ENCODE results near the gene CLIC1.

Gene CLIC1

DNA sequence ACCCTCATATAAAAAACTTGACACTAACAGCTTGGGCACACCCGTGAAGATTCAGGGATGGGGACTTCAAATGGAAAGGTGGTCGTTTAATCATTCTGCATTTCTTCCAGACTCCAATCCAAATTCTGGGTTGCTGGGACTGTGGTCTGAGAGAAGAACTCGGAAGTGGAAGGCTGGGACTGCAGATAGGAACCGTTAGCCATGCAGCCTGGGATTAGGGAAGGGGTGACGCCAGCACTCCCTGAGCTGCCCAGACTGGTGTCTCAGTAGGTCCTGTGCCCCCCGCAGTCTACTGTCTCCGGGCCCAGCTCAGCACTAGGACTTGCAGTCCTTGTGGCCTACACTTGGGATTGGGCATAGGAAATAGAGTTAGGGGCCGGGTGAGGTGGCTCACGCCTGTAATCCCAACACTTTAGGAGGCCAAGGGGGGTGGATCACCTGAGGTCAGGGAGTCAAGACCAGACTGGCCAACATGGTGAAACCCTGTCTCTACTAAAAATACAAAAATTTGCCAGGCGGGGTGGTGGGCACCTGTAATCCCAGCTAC, 511 bp upstream of the CLIC1 start (continued):
- TF ChIP-seq ZBTB48 (tag by site-specific recombination; IDR thresholded peaks at IDR 0.05) (peak; percentile 64), ZNF624 (tag by site-specific recombination; IDR thresholded peaks at IDR 0.05) (no peak), ZNF76 (tag by site-specific recombination; IDR thresholded peaks at IDR 0.05; ENCODE audit: borderline replicate concordance, low read depth) (no peak), ZNF830 (tag by site-specific recombination; IDR thresholded peaks at IDR 0.05; ENCODE audit: low read depth) (no peak), ZNF174 (tag by site-specific recombination; IDR thresholded peaks at IDR 0.05) (no peak), ZNF404 (tag by site-specific recombination; IDR thresholded peaks at IDR 0.05) (no peak), ZNF514 (tag by site-specific recombination; IDR thresholded peaks at IDR 0.05) (no peak), MEIS1 (CRISPR knock-in tag; IDR thresholded peaks at IDR 0.05; ENCODE audit: borderline replicate concordance) (no peak), ZNF23 (tag by site-specific recombination; IDR thresholded peaks at IDR 0.05; ENCODE audit: borderline replicate concordance) (no peak), KLF8 (tag by site-specific recombination; IDR thresholded peaks at IDR 0.05) (no peak), ZNF704 (tag by site-specific recombination; IDR thresholded peaks at IDR 0.05) (no peak), ZNF350 (tag by site-specific recombination; IDR thresholded peaks at IDR 0.05) (no peak)
- TF ChIP-seq, protein P1, sequence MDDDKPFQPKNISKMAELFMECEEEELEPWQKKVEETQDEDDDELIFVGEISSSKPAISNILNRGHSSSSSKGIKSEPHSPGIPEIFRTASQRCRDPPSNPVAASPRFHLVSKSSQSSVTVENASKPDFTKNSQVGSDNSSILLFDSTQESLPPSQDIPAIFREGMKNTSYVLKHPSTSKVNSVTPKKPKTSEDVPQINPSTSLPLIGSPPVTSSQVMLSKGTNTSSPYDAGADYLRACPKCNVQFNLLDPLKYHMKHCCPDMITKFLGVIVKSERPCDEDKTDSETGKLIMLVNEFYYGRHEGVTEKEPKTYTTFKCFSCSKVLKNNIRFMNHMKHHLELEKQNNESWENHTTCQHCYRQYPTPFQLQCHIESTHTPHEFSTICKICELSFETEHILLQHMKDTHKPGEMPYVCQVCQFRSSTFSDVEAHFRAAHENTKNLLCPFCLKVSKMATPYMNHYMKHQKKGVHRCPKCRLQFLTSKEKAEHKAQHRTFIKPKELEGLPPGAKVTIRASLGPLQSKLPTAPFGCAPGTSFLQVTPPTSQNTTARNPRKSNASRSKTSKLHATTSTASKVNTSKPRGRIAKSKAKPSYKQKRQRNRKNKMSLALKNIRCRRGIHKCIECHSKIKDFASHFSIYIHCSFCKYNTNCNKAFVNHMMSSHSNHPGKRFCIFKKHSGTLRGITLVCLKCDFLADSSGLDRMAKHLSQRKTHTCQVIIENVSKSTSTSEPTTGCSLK (tag by site-specific recombination; IDR thresholded peaks at IDR 0.05), result no peak

DNA sequence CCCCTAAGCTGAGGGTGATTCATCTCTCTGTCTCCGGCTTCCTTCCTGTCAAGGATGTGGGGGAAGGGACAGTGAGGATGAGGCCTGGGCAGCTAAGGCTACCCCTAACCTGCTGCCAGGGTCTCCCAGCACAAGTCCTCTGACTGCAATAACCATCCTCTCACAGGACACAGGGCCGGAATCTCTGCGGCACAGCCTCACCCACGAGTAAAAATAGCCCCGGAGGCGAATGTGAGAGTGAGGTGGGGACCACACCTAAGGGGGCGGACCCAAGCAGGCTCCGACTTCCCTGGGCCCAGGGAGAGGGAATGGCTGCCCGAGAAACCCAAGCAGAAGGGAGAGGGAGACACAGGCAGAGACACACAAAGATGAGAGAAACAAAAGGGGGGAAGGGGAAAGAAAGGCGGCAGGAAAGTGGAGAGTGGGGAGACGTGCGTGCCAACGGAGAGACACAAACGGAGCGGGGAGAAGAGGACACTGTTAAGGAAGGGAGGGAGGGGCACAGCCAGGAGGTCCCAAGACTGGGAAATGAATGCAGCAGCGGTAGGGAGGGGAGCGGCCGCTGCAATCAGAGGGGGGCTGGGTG, 1.4 kb downstream of the CLIC1 start:
- Histone ChIP-seq H3K4me3 (ENCODE audit: low read depth, low read length) (peak overlapping the region; percentile 64), H3K27ac (ENCODE audit: extremely low read depth, low read depth, low read length) (peak overlapping the region; percentile 52), H3K36me3 (ENCODE audit: control insufficient read depth in 2 of 2, insufficient read depth in 1 of 2, low read length in 2 of 2) (peaks cover 12 to 39% of the 10 kb centered on the region in 2 experiments; a peak in 2 of 3 replicates), H3K9me3 (ENCODE audit: control insufficient read depth, insufficient read depth, low read depth, low read length) (no peaks in the 10 kb centered on the region), H3K4me1 (ENCODE audit: control insufficient read depth, insufficient read depth, low read length) (peaks cover 30% of the 10 kb centered on the region)
- POLR2A ChIA-PET, result interaction anchor here (0.7 to 6.8 kb wide), 21 partner anchors 10 to 1490 kb away, joined by 3 to 102 read pairs (median 4); partner anchors contain the start of genes ABHD16A, BAG6, C6orf47 and GPANK1
- CTCF ChIA-PET, result interaction anchor here (0.7 to 2.7 kb wide), 5 partner anchors 35 to 129 kb away, joined by 3 to 24 read pairs (median 7); partner anchors contain the start of gene LSM2
- TF ChIP-seq WT1 (tag by site-specific recombination; IDR thresholded peaks at IDR 0.05) (no peak; the same call in 1 of the 2 replicates), KLF1 (tag by site-specific recombination; IDR thresholded peaks at IDR 0.05) (peak; percentile 87), ZNF311 (tag by site-specific recombination; IDR thresholded peaks at IDR 0.05; ENCODE audit: borderline replicate concordance) (no peak), ZSCAN30 (tag by site-specific recombination; IDR thresholded peaks at IDR 0.05) (peak; percentile 25; the same call in 1 of the 2 replicates), KLF8 (tag by site-specific recombination; IDR thresholded peaks at IDR 0.05) (peak; percentile 80), ZNF561 (tag by site-specific recombination; IDR thresholded peaks at IDR 0.05; ENCODE audit: borderline replicate concordance) (0 out of 2 replicates have a peak, but pooled peaks have one; percentile 34), ZNF157 (tag by site-specific recombination; IDR thresholded peaks at IDR 0.05) (no peak), MYNN (tag by site-specific recombination; IDR thresholded peaks at IDR 0.05; ENCODE audit: borderline replicate concordance) (no peak), YY2 (tag by site-specific recombination; IDR thresholded peaks at IDR 0.05) (no peak), ZNF518A (tag by site-specific recombination; conservative IDR thresholded peaks at IDR 0.05; ENCODE audit: low read depth) (no peak), ZBTB20 (tag by site-specific recombination; IDR thresholded peaks at IDR 0.05) (peak; percentile 92), ZNF302 (tag by site-specific recombination; IDR thresholded peaks at IDR 0.05; ENCODE audit: low read depth) (no peak)
- TF ChIP-seq, protein P2, sequence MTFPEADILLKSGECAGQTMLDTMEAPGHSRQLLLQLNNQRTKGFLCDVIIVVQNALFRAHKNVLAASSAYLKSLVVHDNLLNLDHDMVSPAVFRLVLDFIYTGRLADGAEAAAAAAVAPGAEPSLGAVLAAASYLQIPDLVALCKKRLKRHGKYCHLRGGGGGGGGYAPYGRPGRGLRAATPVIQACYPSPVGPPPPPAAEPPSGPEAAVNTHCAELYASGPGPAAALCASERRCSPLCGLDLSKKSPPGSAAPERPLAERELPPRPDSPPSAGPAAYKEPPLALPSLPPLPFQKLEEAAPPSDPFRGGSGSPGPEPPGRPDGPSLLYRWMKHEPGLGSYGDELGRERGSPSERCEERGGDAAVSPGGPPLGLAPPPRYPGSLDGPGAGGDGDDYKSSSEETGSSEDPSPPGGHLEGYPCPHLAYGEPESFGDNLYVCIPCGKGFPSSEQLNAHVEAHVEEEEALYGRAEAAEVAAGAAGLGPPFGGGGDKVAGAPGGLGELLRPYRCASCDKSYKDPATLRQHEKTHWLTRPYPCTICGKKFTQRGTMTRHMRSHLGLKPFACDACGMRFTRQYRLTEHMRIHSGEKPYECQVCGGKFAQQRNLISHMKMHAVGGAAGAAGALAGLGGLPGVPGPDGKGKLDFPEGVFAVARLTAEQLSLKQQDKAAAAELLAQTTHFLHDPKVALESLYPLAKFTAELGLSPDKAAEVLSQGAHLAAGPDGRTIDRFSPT (tag by site-specific recombination; IDR thresholded peaks at IDR 0.05), result peak; percentile 88

Data from HEK293 (cell line).